Measurements from ENCODE around the gene TGM1. TPM values are rescaled to one million over a fixed set of nuclear protein-coding genes. Genes with fewer than 3 reads are reported as not detected.

The TGM1 gene
- polyA plus RNA-seq, 1 of the 3 experiments (the other 2 are of a cell fraction) = 2.7 TPM

DNA sequence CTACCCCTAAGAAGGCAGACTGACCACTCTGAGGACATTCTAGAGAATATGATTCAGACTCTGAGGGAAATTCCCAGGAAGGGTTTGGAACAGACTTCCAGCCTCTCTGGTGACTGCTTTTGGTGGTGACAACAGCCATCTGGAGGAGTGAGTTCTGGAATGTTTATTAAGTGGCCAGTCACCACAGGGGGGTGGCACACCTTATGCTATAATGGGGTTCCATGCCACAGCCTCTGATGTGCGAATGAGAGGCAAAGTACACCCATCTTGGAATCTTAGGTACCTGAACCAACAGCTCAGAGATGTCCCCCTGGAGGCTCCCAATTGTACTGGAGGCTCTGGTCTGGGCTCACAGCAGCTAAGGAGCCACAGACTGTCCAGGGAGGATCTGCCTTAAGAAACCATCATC lies 11.1 kb downstream of the TGM1 start:
- CTCF ChIA-PET = interaction anchor here (1.5 to 4.5 kb wide), 5 partner anchors 9 to 56 kb away, joined by 4 to 31 read pairs (median 7); partner anchors contain the start of genes CIDEB and TINF2
- no peaks in the 10 kb centered on the region for H3K9me2 ChIP-seq
- no peaks in the 10 kb centered on the region for H3K9me3 ChIP-seq
- no peak overlapping the region for H3K4me3 ChIP-seq (ENCODE audit: low read depth in 2 of 2, low read length in 1 of 2)
- H3K27me3 ChIP-seq (ENCODE audit: insufficient read depth) = no peaks in the 10 kb centered on the region
- TF ChIP-seq NFIC (IDR thresholded peaks at IDR 0.05; ENCODE audit: borderline replicate concordance) (no peak), TAF1 (IDR thresholded peaks at IDR 0.05; ENCODE audit: borderline replicate concordance, low read depth, low read length) (no peak), YY1 (IDR thresholded peaks at IDR 0.05; ENCODE audit: low read depth) (no peak), ZBTB33 (IDR thresholded peaks at IDR 0.05; ENCODE audit: borderline replicate concordance, low read depth) (no peak), GATA2 (CRISPR knock-in tag; IDR thresholded peaks at IDR 0.05) (no peak), ELF1 (IDR thresholded peaks at IDR 0.05) (no peak), GABPA (IDR thresholded peaks at IDR 0.05; ENCODE audit: low read depth) (no peak), RAD21 (IDR thresholded peaks at IDR 0.05; ENCODE audit: low read length) (no peak), EZH2phosphoT487 (IDR thresholded peaks at IDR 0.05; ENCODE audit: borderline replicate concordance, low read depth) (no peak), TCF12 (IDR thresholded peaks at IDR 0.05) (no peak)
- TF ChIP-seq, protein P1, sequence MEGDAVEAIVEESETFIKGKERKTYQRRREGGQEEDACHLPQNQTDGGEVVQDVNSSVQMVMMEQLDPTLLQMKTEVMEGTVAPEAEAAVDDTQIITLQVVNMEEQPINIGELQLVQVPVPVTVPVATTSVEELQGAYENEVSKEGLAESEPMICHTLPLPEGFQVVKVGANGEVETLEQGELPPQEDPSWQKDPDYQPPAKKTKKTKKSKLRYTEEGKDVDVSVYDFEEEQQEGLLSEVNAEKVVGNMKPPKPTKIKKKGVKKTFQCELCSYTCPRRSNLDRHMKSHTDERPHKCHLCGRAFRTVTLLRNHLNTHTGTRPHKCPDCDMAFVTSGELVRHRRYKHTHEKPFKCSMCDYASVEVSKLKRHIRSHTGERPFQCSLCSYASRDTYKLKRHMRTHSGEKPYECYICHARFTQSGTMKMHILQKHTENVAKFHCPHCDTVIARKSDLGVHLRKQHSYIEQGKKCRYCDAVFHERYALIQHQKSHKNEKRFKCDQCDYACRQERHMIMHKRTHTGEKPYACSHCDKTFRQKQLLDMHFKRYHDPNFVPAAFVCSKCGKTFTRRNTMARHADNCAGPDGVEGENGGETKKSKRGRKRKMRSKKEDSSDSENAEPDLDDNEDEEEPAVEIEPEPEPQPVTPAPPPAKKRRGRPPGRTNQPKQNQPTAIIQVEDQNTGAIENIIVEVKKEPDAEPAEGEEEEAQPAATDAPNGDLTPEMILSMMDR (IDR thresholded peaks at IDR 0.05) = no peak; the same call in 1 of the 2 replicates
- TF ChIP-seq, protein P2, sequence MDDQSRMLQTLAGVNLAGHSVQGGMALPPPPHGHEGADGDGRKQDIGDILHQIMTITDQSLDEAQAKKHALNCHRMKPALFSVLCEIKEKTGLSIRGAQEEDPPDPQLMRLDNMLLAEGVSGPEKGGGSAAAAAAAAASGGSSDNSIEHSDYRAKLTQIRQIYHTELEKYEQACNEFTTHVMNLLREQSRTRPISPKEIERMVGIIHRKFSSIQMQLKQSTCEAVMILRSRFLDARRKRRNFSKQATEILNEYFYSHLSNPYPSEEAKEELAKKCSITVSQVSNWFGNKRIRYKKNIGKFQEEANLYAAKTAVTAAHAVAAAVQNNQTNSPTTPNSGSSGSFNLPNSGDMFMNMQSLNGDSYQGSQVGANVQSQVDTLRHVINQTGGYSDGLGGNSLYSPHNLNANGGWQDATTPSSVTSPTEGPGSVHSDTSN (IDR thresholded peaks at IDR 0.05) = no peak
- POLR2A ChIA-PET = interaction anchor here (0.6 kb wide), 1 partner anchor 239 kb away, joined by 3 read pairs; no protein-coding TSS in a partner anchor
- no peak overlapping the region for H2AFZ ChIP-seq (ENCODE audit: low read depth)
- H3K27ac ChIP-seq (ENCODE audit: low read depth in 2 of 2, low read length in 1 of 2) = no peak overlapping the region
- WGBS (ENCODE audit: low lambda C conversion rate) = 80% methylated on average over 1 of the region's 1 CpG
- H3F3A ChIP-seq (replicated peaks; ENCODE audit: insufficient read depth) = no peaks in the 10 kb centered on the region
- no peak for DNase-seq
- H3K4me2 ChIP-seq = no peak overlapping the region
- no peaks in the 10 kb centered on the region for H4K20me1 ChIP-seq (ENCODE audit: insufficient read depth)
- H3K4me1 ChIP-seq (ENCODE audit: control insufficient read depth in 1 of 2, insufficient read depth in 2 of 2, low read depth in 1 of 2, low read length in 1 of 2) = no peaks in the 10 kb centered on the region
- H3K79me2 ChIP-seq (ENCODE audit: insufficient read depth) = no peaks in the 10 kb centered on the region
- H3K36me3 ChIP-seq (replicated peaks in 1 of 2; ENCODE audit: control insufficient read depth in 1 of 2, insufficient read depth in 2 of 2, low read length in 1 of 2) = no peaks in the 10 kb centered on the region
- H3K9ac ChIP-seq = no peak overlapping the region

DNA sequence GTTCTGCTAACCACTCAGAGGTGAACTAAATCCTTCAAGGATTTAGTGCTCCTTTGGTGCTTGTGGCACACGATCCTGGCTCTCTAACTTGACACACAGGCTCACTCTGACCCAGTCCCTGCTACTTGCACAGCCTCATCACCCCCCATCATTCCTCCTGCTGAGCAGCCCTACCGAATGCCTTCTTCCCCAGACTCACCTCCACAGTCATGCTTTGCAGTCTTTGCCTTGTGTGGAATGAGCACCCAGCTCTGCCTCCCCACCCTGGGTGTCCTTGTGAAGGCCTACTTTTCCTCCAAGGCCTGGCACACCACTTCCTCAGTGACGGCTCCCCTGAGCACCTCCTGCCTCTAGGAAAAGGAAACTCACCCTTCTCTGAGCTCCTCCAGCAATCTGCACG lies 12.6 kb downstream of the TGM1 start:
- CTCF ChIA-PET = interaction anchor here (1.3 to 4.5 kb wide), 3 partner anchors 8 to 83 kb away, joined by 5 to 31 read pairs (median 10); partner anchors contain the start of gene TINF2

More for the DNA sequence above, 12.6 kb downstream of the TGM1 start:
- no peak overlapping the region for H3K4me2 ChIP-seq
- DNase-seq = no peak
- H3K27me3 ChIP-seq (ENCODE audit: insufficient read depth) = no peaks in the 10 kb centered on the region
- no peaks in the 10 kb centered on the region for H4K20me1 ChIP-seq (ENCODE audit: insufficient read depth)
- POLR2A ChIA-PET = no interaction called here
- no peaks in the 10 kb centered on the region for H3K9me3 ChIP-seq
- TF ChIP-seq ELF1 (IDR thresholded peaks at IDR 0.05) (no peak), RAD21 (IDR thresholded peaks at IDR 0.05; ENCODE audit: low read length) (no peak), EZH2phosphoT487 (IDR thresholded peaks at IDR 0.05; ENCODE audit: borderline replicate concordance, low read depth) (no peak), MAX (IDR thresholded peaks at IDR 0.05; ENCODE audit: low read depth) (no peak), TEAD4 (IDR thresholded peaks at IDR 0.05; ENCODE audit: borderline replicate concordance, insufficient read depth) (no peak)
- TF ChIP-seq, protein P2 (IDR thresholded peaks at IDR 0.05) = no peak
- TF ChIP-seq, protein P3, sequence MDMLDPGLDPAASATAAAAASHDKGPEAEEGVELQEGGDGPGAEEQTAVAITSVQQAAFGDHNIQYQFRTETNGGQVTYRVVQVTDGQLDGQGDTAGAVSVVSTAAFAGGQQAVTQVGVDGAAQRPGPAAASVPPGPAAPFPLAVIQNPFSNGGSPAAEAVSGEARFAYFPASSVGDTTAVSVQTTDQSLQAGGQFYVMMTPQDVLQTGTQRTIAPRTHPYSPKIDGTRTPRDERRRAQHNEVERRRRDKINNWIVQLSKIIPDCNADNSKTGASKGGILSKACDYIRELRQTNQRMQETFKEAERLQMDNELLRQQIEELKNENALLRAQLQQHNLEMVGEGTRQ (IDR thresholded peaks at IDR 0.05; ENCODE audit: borderline replicate concordance, low read depth, low read length) = no peak
- WGBS (ENCODE audit: low lambda C conversion rate) = 73% methylated on average over 4 of the region's 4 CpGs
- H3K36me3 ChIP-seq (replicated peaks in 1 of 2; ENCODE audit: control insufficient read depth in 1 of 2, insufficient read depth in 2 of 2, low read length in 1 of 2) = no peaks in the 10 kb centered on the region
- no peaks in the 10 kb centered on the region for H3K4me1 ChIP-seq (ENCODE audit: control insufficient read depth in 1 of 2, insufficient read depth in 2 of 2, low read depth in 1 of 2, low read length in 1 of 2)
- H3F3A ChIP-seq (replicated peaks; ENCODE audit: insufficient read depth) = no peaks in the 10 kb centered on the region
- no peak overlapping the region for H2AFZ ChIP-seq (ENCODE audit: low read depth)
- H3K9ac ChIP-seq = no peak overlapping the region
- H3K4me3 ChIP-seq (ENCODE audit: low read depth in 2 of 2, low read length in 1 of 2) = no peak overlapping the region
- H3K27ac ChIP-seq (ENCODE audit: low read depth in 2 of 2, low read length in 1 of 2) = no peak overlapping the region
- no peaks in the 10 kb centered on the region for H3K9me2 ChIP-seq
- no peaks in the 10 kb centered on the region for H3K79me2 ChIP-seq (ENCODE audit: insufficient read depth)

Measured in SK-N-SH (cell line).